HG02884 (cell line): Measurements from ENCODE around the gene GRM7.
"Not testable (repeated sequence)": the region's sequence is repeated elsewhere in the genome, so short reads cannot be mapped to it uniquely, and the experiment has no call there.

ENCODE experiments used
- ATAC-seq: cut with Tn5 transposase; IDR thresholded peaks from one replicate; pipeline ENCODE4 v1.9.1; 2021; ENCODE audit warnings: mild to moderate bottlenecking, moderate library complexity; ENCODE audit not compliant: unreplicated experiment

GRM7 gene

DNA sequence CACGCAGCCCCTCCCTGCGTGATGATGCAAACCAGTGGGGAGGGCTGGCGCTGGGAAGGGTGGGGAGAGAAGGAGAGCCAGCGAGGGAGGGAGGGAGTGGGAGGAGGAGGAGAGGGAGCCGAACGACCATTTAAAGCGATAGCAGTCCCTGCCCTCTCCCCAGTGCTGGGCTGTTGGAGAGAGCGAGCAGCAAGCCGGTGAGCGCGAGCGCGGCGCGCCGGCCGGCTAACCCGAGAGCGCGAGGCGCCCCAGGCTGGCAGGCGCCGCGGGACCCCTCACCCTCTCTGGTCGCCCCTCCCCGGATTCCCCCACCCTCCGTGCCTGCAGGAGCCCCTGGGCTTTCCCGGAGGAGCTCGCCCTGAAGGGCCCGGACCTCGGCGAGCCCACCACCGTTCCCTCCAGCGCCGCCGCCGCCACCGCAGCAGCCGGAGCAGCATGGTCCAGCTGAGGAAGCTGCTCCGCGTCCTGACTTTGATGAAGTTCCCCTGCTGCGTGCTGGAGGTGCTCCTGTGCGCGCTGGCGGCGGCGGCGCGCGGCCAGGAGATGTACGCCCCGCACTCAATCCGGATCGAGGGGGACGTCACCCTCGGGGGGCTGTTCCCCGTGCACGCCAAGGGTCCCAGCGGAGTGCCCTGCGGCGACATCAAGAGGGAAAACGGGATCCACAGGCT lies at the start of gene GRM7:
TSS of gene GRM7 (plus strand) at position 162 of the 671 bp plus-strand sequence.
- no peak for ATAC-seq

GRCh38 chr3:6821411-6821810 lies 39.5 kb upstream of the GRM7 start:
- ATAC-seq = no peak

- ATAC-seq = no peak
Observed at GRCh38 chr3:6825524-6825923, 35.4 kb upstream of the GRM7 start.

GRCh38 chr3:6827453-6827852 lies 33.5 kb upstream of the GRM7 start:
- ATAC-seq = no peak

DNA sequence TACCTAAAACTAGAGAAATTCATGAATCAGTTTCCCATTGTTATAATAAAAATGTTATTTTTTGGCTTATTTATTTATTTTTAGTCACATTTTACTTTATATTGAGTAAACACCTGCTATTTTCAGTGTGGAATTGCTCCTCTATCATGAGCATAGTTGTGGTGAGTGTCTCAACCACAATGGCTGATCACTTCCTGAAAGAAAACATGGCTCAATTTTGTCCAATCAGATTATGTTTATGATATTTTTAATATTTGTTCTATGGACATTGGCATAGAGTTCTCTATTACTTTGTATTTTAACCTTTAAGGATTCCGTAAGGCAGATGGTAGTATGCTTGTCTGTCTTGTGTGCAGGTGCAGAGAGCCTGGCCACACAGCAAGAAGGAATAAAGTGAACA lies 16.2 kb upstream of the GRM7 start:
- ATAC-seq = no peak

GRCh38 chr3:6854184-6854583 lies 6.7 kb upstream of the GRM7 start:
- ATAC-seq = no peak

GRCh38 chr3:6857510-6857909 lies 3.4 kb upstream of the GRM7 start:
- ATAC-seq = no peak

- no peak for ATAC-seq
Observed at GRCh38 chr3:6860149-6860953, 564 bp upstream of the GRM7 start.

DNA sequence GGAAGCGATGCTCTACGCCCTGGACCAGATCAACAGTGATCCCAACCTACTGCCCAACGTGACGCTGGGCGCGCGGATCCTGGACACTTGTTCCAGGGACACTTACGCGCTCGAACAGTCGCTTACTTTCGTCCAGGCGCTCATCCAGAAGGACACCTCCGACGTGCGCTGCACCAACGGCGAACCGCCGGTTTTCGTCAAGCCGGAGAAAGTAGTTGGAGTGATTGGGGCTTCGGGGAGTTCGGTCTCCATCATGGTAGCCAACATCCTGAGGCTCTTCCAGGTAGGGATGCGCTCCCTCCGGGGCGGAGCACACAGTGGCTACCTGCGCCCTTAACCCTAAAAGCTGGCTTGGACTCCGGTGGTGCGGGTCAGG lies 698 bp downstream of the GRM7 start:
- no peak for ATAC-seq

- ATAC-seq = no peak
Observed at GRCh38 chr3:6862041-6862879, 1.3 kb downstream of the GRM7 start.

GRCh38 chr3:6862880-6863195 lies 1.9 kb downstream of the GRM7 start:
- ATAC-seq = no peak

GRCh38 chr3:6867269-6867668 lies 6.4 kb downstream of the GRM7 start:
- no peak for ATAC-seq

DNA sequence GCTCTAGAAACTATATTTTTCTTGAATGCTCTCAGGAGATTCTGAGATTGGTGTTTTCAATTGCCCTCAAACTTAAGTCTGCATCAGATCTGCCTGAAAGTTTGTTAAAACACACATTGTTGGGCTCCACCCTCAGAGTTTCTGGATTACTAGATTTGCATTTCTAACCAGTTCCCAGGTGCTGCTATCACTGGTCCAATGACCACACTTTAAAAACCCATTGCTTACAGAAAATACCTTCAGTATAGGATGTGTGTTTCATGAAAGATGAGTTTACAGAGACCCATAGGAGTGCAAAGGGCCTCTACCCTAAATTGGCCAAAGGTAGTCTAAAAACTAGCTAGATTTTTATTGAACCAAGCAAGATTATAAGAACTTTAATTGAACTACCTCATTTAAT lies 17.8 kb downstream of the GRM7 start:
- ATAC-seq = no peak

- no peak for ATAC-seq
Observed at GRCh38 chr3:6912240-6912639, 51.3 kb downstream of the GRM7 start.

DNA sequence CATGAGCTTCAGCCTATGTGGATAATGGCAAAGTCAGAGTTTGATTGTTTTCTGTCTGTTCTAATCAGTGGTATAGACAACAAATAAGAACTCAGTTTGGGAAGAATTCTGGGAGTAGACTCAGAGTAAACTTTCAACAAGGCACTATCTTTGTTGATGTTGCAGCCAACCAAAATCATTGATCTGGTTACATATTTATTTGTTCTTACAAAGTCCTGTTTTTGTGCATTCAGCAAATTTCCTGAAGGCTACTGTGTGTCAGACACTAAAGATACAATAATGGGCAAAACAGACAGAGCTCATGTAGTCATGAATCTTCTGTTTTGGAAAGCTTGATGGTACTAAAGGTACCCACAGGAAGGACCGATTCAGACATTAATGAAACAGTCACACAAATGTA lies 55.0 kb downstream of the GRM7 start:
- ATAC-seq = no peak

- no peak for ATAC-seq
Observed at GRCh38 chr3:6921066-6921465, 60.2 kb downstream of the GRM7 start.

- ATAC-seq = no peak
Observed at GRCh38 chr3:6921876-6922275, 61.0 kb downstream of the GRM7 start.

GRCh38 chr3:6928064-6928463 lies 67.1 kb downstream of the GRM7 start:
- no peak for ATAC-seq

DNA sequence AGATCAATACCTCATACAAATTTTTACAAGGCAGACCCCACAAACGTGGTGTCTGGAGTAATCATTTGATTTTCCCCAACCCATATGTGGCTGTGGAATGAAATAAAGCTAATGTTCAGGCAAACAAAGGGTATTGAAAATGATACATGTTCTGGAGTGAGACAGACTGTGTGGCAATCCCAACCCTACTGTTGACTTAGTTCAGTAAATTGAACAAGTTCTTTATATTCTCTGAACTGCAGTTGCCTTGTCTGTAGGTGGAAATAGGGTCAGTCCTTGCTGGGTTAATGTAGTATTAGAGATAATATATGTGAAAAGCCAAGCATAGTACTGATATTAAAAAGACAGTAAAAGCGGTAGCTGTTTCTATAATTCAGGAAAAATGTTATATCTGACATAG lies 69.0 kb downstream of the GRM7 start:
- ATAC-seq = no peak

- not testable (repeated sequence) for ATAC-seq
Observed at GRCh38 chr3:6935418-6935817, 74.5 kb downstream of the GRM7 start.

- no peak for ATAC-seq
Observed at GRCh38 chr3:6935970-6936369, 75.1 kb downstream of the GRM7 start.

DNA sequence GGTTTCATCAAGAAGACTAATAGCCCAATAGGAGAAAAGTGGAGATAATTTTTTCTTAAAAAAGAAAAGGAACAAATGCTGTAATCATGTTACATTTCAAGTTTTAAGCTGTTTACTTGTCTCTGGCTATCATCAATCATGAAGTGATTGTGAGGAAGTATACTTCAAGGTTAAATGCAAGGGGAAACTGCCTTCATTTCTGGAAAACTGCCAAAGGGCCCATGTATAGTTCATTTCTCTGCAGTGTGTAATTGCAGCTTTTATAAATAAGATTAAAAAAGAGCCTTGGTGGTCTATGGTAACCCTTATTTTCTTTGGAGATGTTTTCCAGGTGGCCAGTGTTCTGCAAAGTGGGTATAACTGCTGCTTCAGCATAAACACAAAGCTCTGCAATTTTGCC lies 101.9 kb downstream of the GRM7 start:
- ATAC-seq = no peak
